ENCODE measurements around the gene PIK3R3. TPM values are rescaled to one million over a fixed set of nuclear protein-coding genes. Genes with fewer than 3 reads are reported as not detected.

PIK3R3 gene
- total RNA-seq, 1 experiment from 2014 or later: 1.6 TPM

- no peak within 1 kb of the TSS for H3K4me3 ChIP-seq (replicated peaks in 1 of 2; ENCODE audit: low read depth in 1 of 2, low read length in 2 of 2)
- H3K79me2 ChIP-seq (ENCODE audit: insufficient read depth, low read length): no peaks in the 10 kb centered on the region
- no peaks in the 10 kb centered on the region for H3K9me2 ChIP-seq (ENCODE audit: insufficient read depth)
- ChIA-PET RAD21 (ENCODE audit: low non-redundant PET in 1 of 2, low total read pairs in 2 of 2, uncharacterized antibody in 2 of 2, unreplicated experiment in 2 of 2) (no interaction called here), POLR2A (no interaction called here), CTCF (no interaction called here)
- no peaks in the 10 kb centered on the region for H3K36me3 ChIP-seq (ENCODE audit: control insufficient read depth in 1 of 2, insufficient read depth in 2 of 2, low read length in 2 of 2)
- no peak for TF ChIP-seq ZFX (IDR thresholded peaks at IDR 0.05)
- no peak for TF ChIP-seq SRF (IDR thresholded peaks at IDR 0.05; ENCODE audit: low read depth)
- no peak for TF ChIP-seq YY1 (IDR thresholded peaks at IDR 0.05; ENCODE audit: extremely low read depth, insufficient replicate concordance, low read depth, low read length)
- TF ChIP-seq MAX (IDR thresholded peaks at IDR 0.05): no peak
- no peak for TF ChIP-seq ZBTB33 (IDR thresholded peaks at IDR 0.05; ENCODE audit: extremely low read depth, insufficient replicate concordance, low read length)
- no peak for TF ChIP-seq JUND (IDR thresholded peaks at IDR 0.05)
- TF ChIP-seq SP1 (IDR thresholded peaks at IDR 0.05; ENCODE audit: low read depth): no peak
- no peak for DNase-seq (ENCODE audit: low read depth, low spot score)
- peaks cover 42 to 49% of the 10 kb centered on the region in 2 experiments for H3K4me1 ChIP-seq (ENCODE audit: control insufficient read depth in 1 of 2, insufficient read depth in 2 of 2, low read length in 2 of 2)
- H3K27ac ChIP-seq (ENCODE audit: low read depth, low read length): no peak within 1 kb of the TSS
- no peaks in the 10 kb centered on the region for H3K9me3 ChIP-seq (ENCODE audit: control insufficient read depth in 1 of 2, insufficient read depth in 1 of 2, low read depth in 1 of 2, low read length in 2 of 2)
- H3K27me3 ChIP-seq (ENCODE audit: insufficient read depth, low read length): no peaks in the 10 kb centered on the region
- no peak within 1 kb of the TSS for H2AFZ ChIP-seq (ENCODE audit: low read depth, low read length, poor library complexity, severe bottlenecking)
- no peak for ATAC-seq
- H3K9ac ChIP-seq (ENCODE audit: low read length): no peak within 1 kb of the TSS
- no peaks in the 10 kb centered on the region for H4K20me1 ChIP-seq (ENCODE audit: insufficient read depth)
- no peak within 1 kb of the TSS for H3K4me2 ChIP-seq (ENCODE audit: low read length)
- intact Hi-C loops (cut with micrococcal nuclease): loop anchor here (5.0 kb wide), 1 partner anchor 672 kb away; the partner anchor contains the start of genes CCDC163 and MMACHC
- no TSS peak for BruUV-seq (replicated peaks)
Observed at GRCh38 chr1:46174448-46175231, 42.2 kb upstream of the PIK3R3 start, which contains the start of gene TSPAN1. Gene TSPAN1, plus strand, starts transcription at chr1:46175087. Its CDS starts 6,021 bp downstream, at chr1:46181108.
